Upper lobe of right lung (tissue), 1 donor: ENCODE results near the gene NCOR1. TPM values are rescaled to one million over a fixed set of nuclear protein-coding genes. Genes with fewer than 3 reads are reported as not detected.
A peak's percentile ranks its signal among the peaks of the same experiment; 100 is the strongest.

Experiments used
- ATAC-seq: fragments of 200-7000 bp; cut with Tn5 transposase; one replicate; pipeline ENCODE4 v1.9.1; 2020; ENCODE audit warnings: mild to moderate bottlenecking, moderate library complexity
- DNase-seq: peaks from one replicate; pipeline ENCODE4 v3.0.0-alpha.2; 2020
- H3K27ac ChIP-seq: fragments of 200-600 bp; one replicate; pipeline ENCODE4 v1.8.0; 2022
- H3K27me3 ChIP-seq: fragments of 200-600 bp; one replicate; pipeline ENCODE4 v1.8.0; 2022; ENCODE audit warnings: mild to moderate bottlenecking
- H3K36me3 ChIP-seq: fragments of 200-600 bp; one replicate; pipeline ENCODE4 v1.8.0; 2022
- H3K4me1 ChIP-seq: fragments of 200-600 bp; one replicate; pipeline ENCODE4 v1.8.0; 2022
- H3K4me3 ChIP-seq: fragments of 200-600 bp; one replicate; pipeline ENCODE4 v1.8.0; 2022; ENCODE audit warnings: mild to moderate bottlenecking
- H3K9me3 ChIP-seq: fragments of 200-600 bp; one replicate; pipeline ENCODE4 v1.8.0; 2022
- intact Hi-C: fragments of 100-400 bp; cut with DNase I; formaldehyde crosslinking; loops from one replicate; pipeline ENCODE4 v1.11.0; 2022
- long read RNA-seq: library from polyadenylated mRNA; unstranded; transcript quantifications from one replicate; pipeline ENCODE4 v2.0.0, GENCODE V29; 2021
- total RNA-seq: library from RNA; stranded (reverse); fragmentation: NEBNext Ultra II Directional; extraction: Animal tissue kit (Norgen Biotek cat#: 25700); gene quantifications from one replicate; pipeline ENCODE4 v1.2.1, GENCODE V29; 2021
- TF ChIP-seq, protein P1 (sequence below): fragments of 200-600 bp; IDR thresholded peaks from one replicate; pipeline ENCODE4 v1.8.0; 2022; ENCODE audit warnings: antibody characterized with exemption
- donor health status: DM: no; HTN: yes; CAD: no; lungs with severe emphysema.

The NCOR1 gene
- total RNA-seq, result 138 TPM
- long read RNA-seq, transcript NCOR1-206 (15 exons, 1,883 nt), result major isoform, 20 of 181 reads
- long read RNA-seq, transcript NCOR1-221 (16 exons, 1,877 nt), result minor isoform, 7 of 181 reads
- long read RNA-seq, transcript NCOR1-209 (17 exons, 1,969 nt), result minor isoform, 7 of 181 reads
- long read RNA-seq, partial matches to known transcripts, result 82 of 181 reads
- long read RNA-seq, other reads (novel, unspliced or antisense), result 64 of 181 reads

DNA sequence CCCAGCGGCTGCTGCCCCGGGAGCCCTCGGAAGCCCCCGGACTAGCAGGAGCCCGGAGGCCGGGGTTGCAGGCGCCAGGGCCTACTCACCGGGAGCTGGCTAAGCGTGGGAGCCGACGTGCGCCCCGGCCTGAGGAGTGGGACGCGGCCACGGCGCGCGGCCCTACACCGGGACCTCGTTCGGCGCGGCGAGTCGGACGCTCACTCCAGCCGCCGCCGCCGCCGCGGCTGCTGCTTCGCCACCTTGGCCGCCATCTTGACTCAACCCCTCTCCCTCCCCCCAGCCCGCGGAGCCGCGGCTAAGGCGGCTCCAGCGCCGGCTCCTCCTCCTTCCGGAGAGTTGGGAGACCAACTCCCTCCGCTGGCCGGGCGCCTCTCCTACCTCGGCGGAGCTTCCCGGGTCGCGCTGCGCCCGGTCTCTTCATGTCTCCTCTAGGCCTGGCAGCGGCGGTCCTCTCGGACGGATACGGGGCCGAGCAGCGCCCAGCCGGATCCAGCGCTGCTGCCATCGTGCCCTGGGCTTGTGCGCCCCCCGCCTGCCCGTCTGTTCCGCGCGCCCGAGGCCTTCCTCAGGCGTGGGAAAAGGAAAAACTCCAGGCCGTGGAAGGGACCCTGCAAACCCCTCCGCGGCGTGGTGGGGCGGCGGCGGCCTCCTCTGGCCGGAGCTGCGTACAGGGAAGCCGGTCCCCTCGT lies at the start of gene NCOR1:
Gene NCOR1 (minus strand): TSS at position 262 of the 692 bp plus-strand sequence. CDS start 20,965 bp downstream, outside the sequence.
- peak within 1 kb of the TSS; percentile 84 for H3K4me3 ChIP-seq
- intact Hi-C loops, result no loop called here
- no peaks in the 10 kb centered on the region for H3K36me3 ChIP-seq
- ATAC-seq, result peak; percentile 97
- DNase-seq, result peak; percentile 98
- no peaks in the 10 kb centered on the region for H3K27me3 ChIP-seq
- peaks cover 42% of the 10 kb centered on the region for H3K4me1 ChIP-seq
- TF ChIP-seq, protein P1, sequence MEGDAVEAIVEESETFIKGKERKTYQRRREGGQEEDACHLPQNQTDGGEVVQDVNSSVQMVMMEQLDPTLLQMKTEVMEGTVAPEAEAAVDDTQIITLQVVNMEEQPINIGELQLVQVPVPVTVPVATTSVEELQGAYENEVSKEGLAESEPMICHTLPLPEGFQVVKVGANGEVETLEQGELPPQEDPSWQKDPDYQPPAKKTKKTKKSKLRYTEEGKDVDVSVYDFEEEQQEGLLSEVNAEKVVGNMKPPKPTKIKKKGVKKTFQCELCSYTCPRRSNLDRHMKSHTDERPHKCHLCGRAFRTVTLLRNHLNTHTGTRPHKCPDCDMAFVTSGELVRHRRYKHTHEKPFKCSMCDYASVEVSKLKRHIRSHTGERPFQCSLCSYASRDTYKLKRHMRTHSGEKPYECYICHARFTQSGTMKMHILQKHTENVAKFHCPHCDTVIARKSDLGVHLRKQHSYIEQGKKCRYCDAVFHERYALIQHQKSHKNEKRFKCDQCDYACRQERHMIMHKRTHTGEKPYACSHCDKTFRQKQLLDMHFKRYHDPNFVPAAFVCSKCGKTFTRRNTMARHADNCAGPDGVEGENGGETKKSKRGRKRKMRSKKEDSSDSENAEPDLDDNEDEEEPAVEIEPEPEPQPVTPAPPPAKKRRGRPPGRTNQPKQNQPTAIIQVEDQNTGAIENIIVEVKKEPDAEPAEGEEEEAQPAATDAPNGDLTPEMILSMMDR, result peak; percentile 45
- H3K9me3 ChIP-seq, result no peaks in the 10 kb centered on the region
- peak within 1 kb of the TSS; percentile 97 for H3K27ac ChIP-seq

DNA sequence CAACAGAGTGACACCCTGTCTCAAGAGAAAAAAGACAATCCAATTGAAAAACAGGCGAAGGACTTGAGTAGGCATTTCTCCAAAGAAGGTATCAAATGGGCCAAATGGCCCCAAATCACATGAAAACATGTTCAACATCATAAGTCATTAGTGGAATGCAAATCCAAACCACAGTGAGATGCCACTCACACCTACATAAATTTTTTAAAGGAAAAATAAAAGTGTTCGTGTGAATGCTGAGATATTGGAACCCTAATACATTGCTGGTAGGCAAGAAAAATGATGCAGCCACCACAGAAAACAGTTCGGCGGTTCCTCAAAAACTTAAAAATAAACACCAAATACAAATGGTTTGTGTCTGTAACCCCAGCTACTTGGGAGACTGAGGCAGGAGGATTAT lies 46.9 kb upstream of the NCOR1 start:
- intact Hi-C loops, result no loop called here
- no peak for DNase-seq
- Histone ChIP-seq H3K27ac (no peak overlapping the region), H3K36me3 (no peaks in the 10 kb centered on the region), H3K9me3 (no peaks in the 10 kb centered on the region), H3K4me3 (no peak overlapping the region), H3K4me1 (no peaks in the 10 kb centered on the region), H3K27me3 (no peaks in the 10 kb centered on the region)
- TF ChIP-seq, protein P1, result no peak
- ATAC-seq, result no peak

DNA sequence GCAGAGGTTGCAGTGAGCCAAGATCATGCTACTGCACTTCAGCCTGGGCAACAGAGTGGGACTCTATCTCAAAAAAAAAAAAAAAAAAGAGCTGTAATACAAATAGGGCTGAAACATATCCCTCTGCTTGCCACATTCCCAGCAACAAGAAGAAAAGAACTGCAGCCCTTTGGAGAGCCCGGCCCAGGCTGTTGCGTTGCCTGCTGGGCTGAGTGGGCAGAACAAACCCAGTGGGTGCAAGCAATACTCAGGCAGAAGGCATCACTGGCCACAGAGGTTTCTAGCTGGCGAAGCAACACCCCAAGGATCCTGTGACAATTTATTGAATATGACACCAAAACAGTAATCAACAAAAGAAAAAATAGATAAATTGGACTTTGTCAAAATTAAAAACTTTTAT lies 45.7 kb upstream of the NCOR1 start:
- Histone ChIP-seq H3K27ac (no peak overlapping the region), H3K4me3 (no peak overlapping the region), H3K4me1 (peaks cover 7% of the 10 kb centered on the region), H3K9me3 (no peaks in the 10 kb centered on the region), H3K36me3 (no peaks in the 10 kb centered on the region), H3K27me3 (no peaks in the 10 kb centered on the region)
- intact Hi-C loops, result no loop called here
- TF ChIP-seq, protein P1, result no peak
- ATAC-seq, result peak; percentile 61
- DNase-seq, result peak; percentile 65

DNA sequence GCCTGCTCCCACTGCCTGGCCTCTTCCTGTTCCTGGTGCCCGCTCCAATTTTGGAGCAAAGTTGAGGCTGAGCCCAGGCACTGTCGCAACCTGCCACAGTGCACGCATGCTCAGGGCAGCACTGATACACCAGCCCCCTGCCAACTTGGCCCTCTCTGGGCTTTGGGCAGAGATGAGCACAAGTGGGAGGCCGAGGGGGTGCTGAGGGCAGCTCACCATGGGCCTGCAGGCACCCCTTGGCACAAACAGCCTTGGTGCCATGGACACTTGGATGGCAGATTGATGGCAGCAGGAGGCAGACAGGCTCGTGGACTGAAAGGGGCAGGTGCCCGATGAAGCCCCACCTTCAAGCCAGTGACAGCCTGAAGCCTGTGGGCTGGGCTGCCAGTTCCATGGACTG lies 44.6 kb upstream of the NCOR1 start:
- Histone ChIP-seq H3K4me3 (no peak overlapping the region), H3K36me3 (no peaks in the 10 kb centered on the region), H3K27me3 (no peaks in the 10 kb centered on the region), H3K4me1 (peaks cover 18% of the 10 kb centered on the region), H3K27ac (peak overlapping the region; percentile 65), H3K9me3 (no peaks in the 10 kb centered on the region)
- DNase-seq, result no peak
- TF ChIP-seq, protein P1, result no peak
- intact Hi-C loops, result no loop called here
- peak; percentile 59 for ATAC-seq

DNA sequence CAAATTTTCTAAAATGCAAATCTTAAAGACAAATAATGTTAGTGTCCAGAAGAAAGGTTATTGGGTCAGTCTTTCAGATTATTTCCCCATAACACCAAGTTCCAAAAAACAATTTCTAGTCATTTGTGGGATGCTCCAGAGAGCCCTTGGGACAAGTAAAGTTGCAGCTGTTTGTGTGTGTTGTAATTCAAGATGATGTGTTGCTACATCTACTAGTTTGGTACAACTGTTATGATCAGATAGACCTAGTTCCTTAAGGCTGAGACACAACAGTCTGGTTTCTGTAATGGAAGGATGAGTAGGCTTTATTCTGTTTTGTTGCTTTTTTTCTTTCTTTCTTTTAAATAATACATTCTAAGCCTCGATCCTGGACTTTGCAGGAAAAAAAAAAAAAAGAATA lies 43.6 kb upstream of the NCOR1 start:
- H3K27me3 ChIP-seq, result no peaks in the 10 kb centered on the region
- ATAC-seq (peak; percentile 67), DNase-seq (no peak)
- no peaks in the 10 kb centered on the region for H3K36me3 ChIP-seq
- H3K4me3 ChIP-seq, result no peak overlapping the region
- peaks cover 21% of the 10 kb centered on the region for H3K4me1 ChIP-seq
- H3K27ac ChIP-seq, result peak overlapping the region; percentile 65
- TF ChIP-seq, protein P1, result no peak
- no peaks in the 10 kb centered on the region for H3K9me3 ChIP-seq
- intact Hi-C loops, result no loop called here
